ENCODE results near the gene NLRP2B. TPM values are rescaled to one million over a fixed set of nuclear protein-coding genes. Genes with fewer than 3 reads are reported as not detected.

Gene NLRP2B
- total and polyA plus RNA-seq, 2 experiments from 2014 or later, result not detected

DNA sequence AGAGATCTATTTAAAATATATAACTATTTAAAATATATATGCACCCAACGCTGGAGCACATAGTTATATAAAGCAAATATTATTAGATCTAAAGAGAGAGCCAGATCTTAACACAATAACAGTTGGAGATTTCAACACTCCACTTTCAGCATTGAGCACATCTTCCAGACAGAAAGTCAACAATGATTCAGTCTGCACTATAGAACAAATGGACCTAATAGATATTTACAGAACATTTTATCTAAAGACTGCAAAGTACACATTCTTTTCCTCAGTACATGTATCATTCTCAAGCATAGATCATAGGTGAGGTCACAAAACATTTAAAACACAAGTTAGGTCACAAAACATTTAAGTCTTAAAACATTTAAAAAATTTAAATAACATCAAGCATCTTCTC lies 36.4 kb downstream of the NLRP2B start (continued):
- TF ChIP-seq JUNB (IDR thresholded peaks at IDR 0.05; ENCODE audit: unreplicated experiment) (no peak), EZH2phosphoT487 (IDR thresholded peaks at IDR 0.05; ENCODE audit: unreplicated experiment) (no peak), POLR2AphosphoS5 (IDR thresholded peaks at IDR 0.05; ENCODE audit: low read depth) (no peak), ZNF331 (CRISPR knock-in tag; IDR thresholded peaks at IDR 0.05; ENCODE audit: low read depth) (no peak), EZH2 (IDR thresholded peaks at IDR 0.05; ENCODE audit: low read depth, unreplicated experiment) (no peak), REST (IDR thresholded peaks at IDR 0.05; ENCODE audit: unreplicated experiment) (no peak)
- TF ChIP-seq, protein P1, sequence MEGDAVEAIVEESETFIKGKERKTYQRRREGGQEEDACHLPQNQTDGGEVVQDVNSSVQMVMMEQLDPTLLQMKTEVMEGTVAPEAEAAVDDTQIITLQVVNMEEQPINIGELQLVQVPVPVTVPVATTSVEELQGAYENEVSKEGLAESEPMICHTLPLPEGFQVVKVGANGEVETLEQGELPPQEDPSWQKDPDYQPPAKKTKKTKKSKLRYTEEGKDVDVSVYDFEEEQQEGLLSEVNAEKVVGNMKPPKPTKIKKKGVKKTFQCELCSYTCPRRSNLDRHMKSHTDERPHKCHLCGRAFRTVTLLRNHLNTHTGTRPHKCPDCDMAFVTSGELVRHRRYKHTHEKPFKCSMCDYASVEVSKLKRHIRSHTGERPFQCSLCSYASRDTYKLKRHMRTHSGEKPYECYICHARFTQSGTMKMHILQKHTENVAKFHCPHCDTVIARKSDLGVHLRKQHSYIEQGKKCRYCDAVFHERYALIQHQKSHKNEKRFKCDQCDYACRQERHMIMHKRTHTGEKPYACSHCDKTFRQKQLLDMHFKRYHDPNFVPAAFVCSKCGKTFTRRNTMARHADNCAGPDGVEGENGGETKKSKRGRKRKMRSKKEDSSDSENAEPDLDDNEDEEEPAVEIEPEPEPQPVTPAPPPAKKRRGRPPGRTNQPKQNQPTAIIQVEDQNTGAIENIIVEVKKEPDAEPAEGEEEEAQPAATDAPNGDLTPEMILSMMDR (conservative IDR thresholded peaks at IDR 0.05; ENCODE audit: low read depth in 2 of 2), result no peak
- TF ChIP-seq, protein P2, sequence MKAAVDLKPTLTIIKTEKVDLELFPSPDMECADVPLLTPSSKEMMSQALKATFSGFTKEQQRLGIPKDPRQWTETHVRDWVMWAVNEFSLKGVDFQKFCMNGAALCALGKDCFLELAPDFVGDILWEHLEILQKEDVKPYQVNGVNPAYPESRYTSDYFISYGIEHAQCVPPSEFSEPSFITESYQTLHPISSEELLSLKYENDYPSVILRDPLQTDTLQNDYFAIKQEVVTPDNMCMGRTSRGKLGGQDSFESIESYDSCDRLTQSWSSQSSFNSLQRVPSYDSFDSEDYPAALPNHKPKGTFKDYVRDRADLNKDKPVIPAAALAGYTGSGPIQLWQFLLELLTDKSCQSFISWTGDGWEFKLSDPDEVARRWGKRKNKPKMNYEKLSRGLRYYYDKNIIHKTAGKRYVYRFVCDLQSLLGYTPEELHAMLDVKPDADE (IDR thresholded peaks at IDR 0.05), result no peak

GRCh38 chrX:57641338-57641737 lies 38.7 kb downstream of the NLRP2B start:
- Histone ChIP-seq H4K20me1 (replicated peaks; ENCODE audit: insufficient read depth) (no peaks in the 10 kb centered on the region), H2AFZ (no peak overlapping the region), H3K4me1 (ENCODE audit: insufficient read depth) (no peaks in the 10 kb centered on the region), H3K9me2 (ENCODE audit: insufficient read depth) (no peaks in the 10 kb centered on the region), H3K4me3 (no peak overlapping the region), H3K36me3 (ENCODE audit: insufficient read depth) (no peaks in the 10 kb centered on the region), H3K27ac (ENCODE audit: low read depth) (no peak overlapping the region), H3K4me2 (no peak overlapping the region), H3K79me2 (replicated peaks; ENCODE audit: insufficient read depth) (no peaks in the 10 kb centered on the region), H3K27me3 (ENCODE audit: insufficient read depth) (no peaks in the 10 kb centered on the region), H3F3A (replicated peaks; ENCODE audit: low read depth) (no peaks in the 10 kb centered on the region)
- ATAC-seq (no peak), DNase-seq (ENCODE audit: low spot score) (no peak)
- TF ChIP-seq EZH2 (IDR thresholded peaks at IDR 0.05; ENCODE audit: low read depth, unreplicated experiment), result no peak
- no peak for TF ChIP-seq EZH2phosphoT487 (IDR thresholded peaks at IDR 0.05; ENCODE audit: unreplicated experiment)
- TF ChIP-seq REST (IDR thresholded peaks at IDR 0.05; ENCODE audit: unreplicated experiment), result no peak
- TF ChIP-seq ZNF331 (CRISPR knock-in tag; IDR thresholded peaks at IDR 0.05; ENCODE audit: low read depth), result no peak
- Mint-ChIP-seq H3K9me3 (peaks cover 9% of the 10 kb centered on the region; the same call in 1 of the 3 replicates), H3K4me1 (peaks cover 3% of the 10 kb centered on the region; the same call in 2 of the 3 replicates), H3K27me3 (ENCODE audit: insufficient read depth, low read depth, poor library complexity) (no peaks in the 10 kb centered on the region), H3K27ac (no peak overlapping the region), H3K36me3 (ENCODE audit: low read depth) (peaks cover 3% of the 10 kb centered on the region; the same call in 1 of the 3 replicates), H3K4me3 (no peak overlapping the region)

Data from GM23338 (cell line).